ENCODE data around the gene RFTN2.
"Not testable (repeated sequence)": the region's sequence is repeated elsewhere in the genome, so short reads cannot be mapped to it uniquely, and the experiment has no call there.

DNA sequence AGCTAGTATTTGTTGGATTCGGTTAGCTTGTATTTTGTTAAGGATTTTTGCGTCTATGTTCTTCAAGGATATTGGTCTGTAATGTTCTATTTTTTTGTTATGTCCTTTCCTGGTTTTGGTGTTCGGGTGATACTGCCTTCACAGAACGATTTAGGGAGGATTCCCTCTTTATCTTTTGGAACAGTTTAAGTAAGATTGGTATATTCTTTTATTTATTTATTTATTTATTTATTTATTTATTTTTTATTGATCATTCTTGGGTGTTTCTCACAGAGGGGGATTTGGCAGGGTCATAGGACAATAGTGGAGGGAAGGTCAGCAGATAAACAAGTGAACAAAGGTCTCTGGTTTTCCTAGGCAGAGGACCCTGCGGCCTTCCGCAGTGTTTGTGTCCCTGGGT is 19.8 kb upstream of the RFTN2 start:
- TF ChIP-seq, protein P1, sequence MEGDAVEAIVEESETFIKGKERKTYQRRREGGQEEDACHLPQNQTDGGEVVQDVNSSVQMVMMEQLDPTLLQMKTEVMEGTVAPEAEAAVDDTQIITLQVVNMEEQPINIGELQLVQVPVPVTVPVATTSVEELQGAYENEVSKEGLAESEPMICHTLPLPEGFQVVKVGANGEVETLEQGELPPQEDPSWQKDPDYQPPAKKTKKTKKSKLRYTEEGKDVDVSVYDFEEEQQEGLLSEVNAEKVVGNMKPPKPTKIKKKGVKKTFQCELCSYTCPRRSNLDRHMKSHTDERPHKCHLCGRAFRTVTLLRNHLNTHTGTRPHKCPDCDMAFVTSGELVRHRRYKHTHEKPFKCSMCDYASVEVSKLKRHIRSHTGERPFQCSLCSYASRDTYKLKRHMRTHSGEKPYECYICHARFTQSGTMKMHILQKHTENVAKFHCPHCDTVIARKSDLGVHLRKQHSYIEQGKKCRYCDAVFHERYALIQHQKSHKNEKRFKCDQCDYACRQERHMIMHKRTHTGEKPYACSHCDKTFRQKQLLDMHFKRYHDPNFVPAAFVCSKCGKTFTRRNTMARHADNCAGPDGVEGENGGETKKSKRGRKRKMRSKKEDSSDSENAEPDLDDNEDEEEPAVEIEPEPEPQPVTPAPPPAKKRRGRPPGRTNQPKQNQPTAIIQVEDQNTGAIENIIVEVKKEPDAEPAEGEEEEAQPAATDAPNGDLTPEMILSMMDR (CRISPR knock-in tag; IDR thresholded peaks at IDR 0.05), result not testable (repeated sequence)
- not testable (repeated sequence) for TF ChIP-seq RELA, JUN (CRISPR knock-in tag; IDR thresholded peaks at IDR 0.05)

Data from HepG2 (cell line).